ENCODE results near the gene ITFG2.
"Not testable (repeated sequence)": the region's sequence is repeated elsewhere in the genome, so short reads cannot be mapped to it uniquely, and the experiment has no call there.

ITFG2 gene

DNA sequence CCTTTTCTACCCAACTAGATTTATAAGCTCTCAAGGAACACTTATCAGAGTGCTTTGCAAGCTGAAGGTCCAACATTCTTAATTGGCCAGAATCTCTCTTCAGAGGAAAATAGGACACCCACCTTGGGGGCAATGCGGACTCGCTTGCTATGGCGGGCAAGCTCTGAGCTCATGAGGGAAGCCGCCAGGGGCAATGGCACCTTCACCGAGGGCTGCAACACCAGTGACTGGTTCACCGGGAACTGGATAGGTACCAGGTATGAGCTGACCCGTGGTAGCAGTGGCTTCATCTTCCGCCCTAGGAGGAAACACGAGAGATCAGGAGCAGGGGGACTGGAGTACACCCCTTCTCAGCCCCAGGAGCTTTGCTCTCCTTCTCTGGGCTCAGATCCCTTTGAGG, 51.7 kb downstream of the ITFG2 start:
- DNase-seq: no peak

DNA sequence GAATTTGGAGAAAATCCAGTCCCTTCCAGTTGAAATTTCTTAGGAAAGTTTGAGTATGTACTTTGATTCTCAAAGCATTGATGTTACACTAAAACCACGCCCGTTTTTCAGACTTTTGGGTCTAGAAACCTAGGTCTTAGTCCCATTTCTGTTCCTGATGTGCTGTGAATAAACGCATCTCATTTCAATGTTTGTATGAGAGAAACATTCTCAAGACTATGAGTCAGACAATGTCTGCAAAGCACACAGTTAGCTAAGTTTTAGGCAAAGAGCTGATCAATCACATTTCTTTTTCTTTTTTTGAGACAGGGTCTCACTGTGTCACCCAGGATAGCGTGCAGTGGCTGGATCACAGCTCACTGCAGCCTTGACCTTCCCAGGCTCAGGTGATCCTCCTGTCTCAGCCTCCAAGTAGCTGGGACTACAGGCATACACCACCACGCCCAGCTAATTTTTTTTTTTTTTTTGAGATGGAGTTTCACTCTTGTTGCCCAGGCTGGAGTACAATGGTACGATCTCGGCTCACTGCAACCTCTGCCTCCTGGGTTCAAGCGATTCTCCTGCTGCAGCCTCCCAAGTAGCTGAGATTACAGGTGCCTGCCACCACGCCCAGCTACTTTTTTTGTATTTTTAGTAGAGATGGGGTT, 56.6 kb downstream of the ITFG2 start:
- not testable (repeated sequence) for DNase-seq
